RWPE2 (cell line): ENCODE data around the gene TIMM23B.
"Not testable (repeated sequence)": the region's sequence is repeated elsewhere in the genome, so short reads cannot be mapped to it uniquely, and the experiment has no call there.

Experiments
- ATAC-seq: fragments of 200-7000 bp; cut with Tn5 transposase; 3 replicates; pipeline ENCODE4 v1.9.1; 2021; ENCODE audit warnings: low read depth
- DNase-seq: peaks from one replicate; pipeline ENCODE4 v3.0.0-alpha.2; 2020; ENCODE audit warnings: low spot score
- H3K27ac ChIP-seq: fragments of 450-650 bp; 2 replicates; pipeline ENCODE4 v1.5.1; 2017; ENCODE audit warnings: mild to moderate bottlenecking; ENCODE audit not compliant: poor library complexity, severe bottlenecking
- H3K27me3 ChIP-seq: fragments of 250-450 bp; sonication (Bioruptor Pico); 2 replicates; pipeline ENCODE4 v1.5.1; 2021; ENCODE audit warnings: mild to moderate bottlenecking, moderate library complexity; ENCODE audit not compliant: insufficient read depth, poor library complexity, severe bottlenecking
- H3K36me3 ChIP-seq: fragments of 250-450 bp; sonication (Bioruptor Pico); 2 replicates; pipeline ENCODE4 v1.5.1; 2020; ENCODE audit warnings: low read depth, mild to moderate bottlenecking, moderate library complexity
- H3K4me1 ChIP-seq: fragments of 250-450 bp; sonication (Bioruptor Pico); 2 replicates; pipeline ENCODE4 v1.5.1; 2021; ENCODE audit warnings: mild to moderate bottlenecking, moderate library complexity; ENCODE audit not compliant: insufficient read depth, poor library complexity, severe bottlenecking
- H3K4me3 ChIP-seq: fragments of 250-450 bp; sonication (Bioruptor Pico); 2 replicates; pipeline ENCODE4 v1.5.1; 2021; ENCODE audit warnings: mild to moderate bottlenecking, moderate library complexity; ENCODE audit not compliant: severe bottlenecking
- H3K9me3 ChIP-seq: fragments of 250-450 bp; sonication (Bioruptor Pico); 2 replicates; pipeline ENCODE4 v1.5.1; 2021; ENCODE audit warnings: mild to moderate bottlenecking, moderate library complexity; ENCODE audit not compliant: severe bottlenecking

The TIMM23B gene, protein sequence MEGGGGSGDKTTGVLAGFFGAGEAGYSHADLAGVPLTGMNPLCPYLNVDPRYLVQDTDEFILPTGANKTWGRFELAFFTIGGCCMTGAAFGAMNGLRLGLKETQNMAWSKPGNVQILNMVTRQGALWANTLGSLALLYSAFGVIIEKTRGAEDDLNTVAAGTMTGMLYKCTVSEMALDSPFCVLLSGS

DNA sequence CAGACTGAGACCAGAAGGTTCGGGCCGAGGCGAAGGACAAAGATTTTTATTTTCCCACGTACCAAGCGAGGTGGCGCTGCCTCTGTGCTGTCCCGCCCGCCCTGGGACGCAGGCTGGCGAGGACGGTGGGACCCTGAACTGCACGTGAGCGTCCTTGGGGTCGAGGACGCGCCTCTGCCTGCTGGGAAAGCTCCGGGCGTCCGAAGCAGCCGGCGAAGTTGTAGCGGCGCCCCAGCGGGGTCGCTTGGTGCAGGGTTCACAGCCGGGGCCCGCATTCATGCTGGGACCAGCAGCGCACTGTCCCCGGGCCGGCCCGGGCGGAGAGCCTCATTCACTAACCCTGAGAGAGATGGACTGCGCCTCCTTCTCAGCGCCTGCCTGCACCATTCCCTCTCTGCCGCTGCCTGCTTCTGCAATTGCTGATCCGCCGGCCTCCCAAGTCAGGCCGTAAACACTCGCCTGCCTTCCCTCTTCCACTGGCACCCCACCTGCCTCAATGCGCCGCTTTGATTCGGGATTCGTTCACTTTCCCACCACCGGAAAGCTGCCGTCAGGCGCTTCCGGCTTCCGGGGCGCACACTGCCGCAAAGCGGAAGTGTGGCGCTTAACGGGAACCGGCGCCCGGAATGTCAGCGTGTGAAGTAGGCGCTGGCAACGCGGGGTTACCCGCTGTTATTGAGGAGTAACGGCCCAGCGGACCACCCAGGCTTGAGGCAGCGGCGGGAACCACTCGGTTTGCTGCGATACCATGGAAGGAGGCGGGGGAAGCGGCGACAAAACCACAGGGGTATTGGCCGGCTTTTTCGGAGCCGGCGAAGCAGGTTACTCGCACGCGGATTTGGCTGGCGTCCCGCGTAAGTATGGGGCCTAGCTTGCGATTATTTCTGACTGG is at the start of gene TIMM23B, which contains the start of gene PARG:
Gene TIMM23B, plus strand, starts transcription at position 607 of the 892 bp plus-strand sequence. Its CDS starts 142 bp downstream, at position 749.
Gene PARG, minus strand, starts transcription at position 581 of the 892 bp plus-strand sequence. Its CDS starts 302 bp downstream, at position 279.
- not testable (repeated sequence) for H3K4me1 ChIP-seq, H3K27me3 ChIP-seq, H3K36me3 ChIP-seq, H3K9me3 ChIP-seq
- Histone ChIP-seq H3K4me3 (peak within 1 kb of the TSS; percentile 42), H3K27ac (peak within 1 kb of the TSS; percentile 42)
- ATAC-seq (peak; percentile 81), DNase-seq (peak; percentile 72)

DNA sequence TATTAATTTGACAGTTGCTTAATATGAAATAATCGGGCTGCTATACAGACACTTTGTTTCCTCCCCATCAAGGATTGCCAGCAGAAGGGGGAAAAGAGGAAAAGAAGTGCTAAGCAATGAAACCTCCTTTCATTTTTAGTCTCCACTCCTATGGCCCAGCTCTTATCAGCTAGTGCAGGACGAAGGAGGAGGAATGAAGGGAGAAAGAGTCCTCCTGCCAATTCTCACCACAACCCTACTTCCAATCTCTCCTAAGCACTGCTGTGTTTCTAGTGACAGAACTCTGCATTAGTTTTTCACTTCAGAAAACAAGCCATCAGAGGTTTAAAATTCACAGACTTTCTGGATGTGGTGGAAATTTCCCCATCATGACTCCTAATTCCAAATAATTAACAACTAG is 41.9 kb upstream of the TIMM23B start:
- H3K27ac ChIP-seq, H3K4me1 ChIP-seq, H3K27me3 ChIP-seq, DNase-seq, H3K4me3 ChIP-seq, H3K36me3 ChIP-seq, H3K9me3 ChIP-seq, ATAC-seq: not testable (repeated sequence)

DNA sequence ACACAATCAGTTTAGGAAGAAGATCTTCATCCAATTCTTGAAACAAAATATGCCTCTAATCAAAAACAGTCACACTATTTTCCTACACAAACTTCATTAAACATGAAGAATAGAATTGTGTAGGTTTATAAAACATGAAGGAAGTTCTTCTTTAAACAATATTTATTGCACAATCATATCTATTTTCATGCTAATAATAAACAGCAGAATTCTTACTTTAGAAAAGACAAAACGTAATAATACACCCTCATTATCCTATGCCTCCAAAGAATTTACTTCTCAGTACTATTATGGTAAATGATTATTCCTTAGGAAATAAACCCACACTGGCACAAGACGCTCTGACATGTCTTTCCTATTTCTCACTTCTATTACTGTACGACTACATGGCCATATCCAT is 41.4 kb upstream of the TIMM23B start:
- not testable (repeated sequence) for ATAC-seq, H3K9me3 ChIP-seq, DNase-seq, H3K36me3 ChIP-seq, H3K4me3 ChIP-seq, H3K4me1 ChIP-seq, H3K27ac ChIP-seq, H3K27me3 ChIP-seq

DNA sequence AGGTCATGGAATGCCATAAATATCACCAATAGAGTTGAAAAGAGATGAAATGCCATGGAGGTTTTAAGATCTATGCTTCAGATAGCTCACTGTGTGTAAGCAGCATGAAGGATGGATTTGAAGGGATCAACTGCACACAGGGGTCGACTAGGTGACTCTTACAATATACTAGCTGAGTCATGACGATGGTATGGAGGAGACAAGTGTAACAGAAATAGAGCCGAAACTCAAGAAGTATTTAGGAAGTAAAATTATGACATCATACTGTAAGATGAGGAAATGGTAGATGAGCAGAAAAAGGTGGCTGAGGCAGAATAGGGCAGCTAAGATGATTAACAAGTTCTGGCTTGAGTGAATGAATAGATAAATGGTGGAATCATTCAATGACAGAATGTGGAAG is 38.0 kb upstream of the TIMM23B start:
- not testable (repeated sequence) for H3K27ac ChIP-seq, ATAC-seq, H3K36me3 ChIP-seq, H3K27me3 ChIP-seq, H3K4me1 ChIP-seq, H3K4me3 ChIP-seq, DNase-seq, H3K9me3 ChIP-seq

DNA sequence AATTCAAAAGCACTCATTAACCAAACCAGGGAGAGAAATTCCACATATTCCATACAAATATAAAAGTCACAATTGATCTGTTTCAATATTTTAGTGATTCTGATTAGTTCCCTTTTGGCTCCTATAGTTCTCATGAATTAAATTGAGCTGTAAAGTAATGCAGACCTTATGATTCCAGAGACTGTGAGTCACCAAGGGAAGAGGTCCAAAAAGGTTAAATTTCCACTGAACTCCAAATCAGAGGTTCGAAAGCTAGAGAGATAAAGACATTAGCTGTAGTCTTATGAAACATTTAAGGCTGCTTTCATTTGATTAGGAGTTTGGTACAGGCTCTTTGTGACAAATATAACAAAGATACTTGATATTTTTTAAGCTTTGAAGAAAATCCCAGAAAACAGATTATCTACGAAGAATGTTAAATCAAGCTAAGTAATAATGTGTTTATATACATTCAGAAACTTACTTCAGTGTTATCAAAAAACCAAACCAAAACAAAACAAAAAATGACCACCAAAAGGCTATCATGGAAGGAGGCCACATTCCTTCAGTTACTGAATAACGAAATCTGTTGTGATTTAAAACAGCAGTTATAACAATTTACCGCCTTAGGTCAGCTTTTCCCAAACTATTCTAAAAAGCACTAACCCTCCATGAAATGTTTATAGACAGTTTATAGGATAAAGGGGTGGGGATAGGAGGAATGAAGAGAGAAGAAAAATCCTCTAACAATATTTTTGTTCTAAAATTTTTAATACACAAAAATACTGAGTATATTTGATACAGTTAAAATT is 33.4 kb upstream of the TIMM23B start:
- ATAC-seq, H3K4me3 ChIP-seq, H3K9me3 ChIP-seq, H3K4me1 ChIP-seq, DNase-seq, H3K27ac ChIP-seq, H3K36me3 ChIP-seq, H3K27me3 ChIP-seq: not testable (repeated sequence)

DNA sequence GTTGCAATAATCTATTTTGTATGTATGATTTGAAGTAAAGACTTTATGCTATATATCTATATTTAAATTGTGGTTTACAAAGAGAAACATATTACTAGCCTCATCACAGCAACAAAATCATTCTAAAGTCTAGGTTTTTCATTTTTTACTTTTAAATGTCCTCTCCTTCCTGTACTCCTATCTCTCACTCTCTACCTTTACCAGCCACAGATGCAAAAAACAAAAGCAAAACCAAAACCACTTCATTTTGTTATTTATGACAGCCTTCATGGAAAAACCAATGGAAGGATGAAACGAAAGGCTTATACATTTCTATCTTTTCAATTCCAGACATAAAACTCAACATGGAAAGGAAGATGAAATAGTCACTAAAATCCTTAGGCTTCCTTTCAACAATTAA is 31.6 kb upstream of the TIMM23B start:
- H3K9me3 ChIP-seq, H3K27me3 ChIP-seq, ATAC-seq, H3K36me3 ChIP-seq, H3K4me3 ChIP-seq, DNase-seq, H3K27ac ChIP-seq, H3K4me1 ChIP-seq: not testable (repeated sequence)

DNA sequence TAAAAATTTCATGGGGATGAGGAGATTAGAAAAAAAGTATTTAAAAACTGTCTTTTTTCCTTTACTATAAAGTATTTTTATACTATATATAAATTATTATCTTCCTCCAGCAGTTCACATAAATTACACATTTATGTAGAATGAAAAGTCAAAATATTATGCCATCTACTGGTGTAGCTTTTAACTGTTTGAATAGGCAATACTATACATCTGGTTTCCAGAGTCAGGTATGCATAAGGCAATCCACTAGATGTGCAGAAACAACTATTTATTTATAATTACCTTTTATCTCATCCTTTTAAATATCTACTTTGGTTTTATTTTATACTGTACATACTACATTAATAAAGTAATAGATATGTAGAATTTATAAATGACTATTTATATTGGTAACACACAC is 25.4 kb upstream of the TIMM23B start:
- not testable (repeated sequence) for H3K4me1 ChIP-seq, H3K36me3 ChIP-seq, DNase-seq, H3K27me3 ChIP-seq, ATAC-seq, H3K4me3 ChIP-seq, H3K27ac ChIP-seq, H3K9me3 ChIP-seq

DNA sequence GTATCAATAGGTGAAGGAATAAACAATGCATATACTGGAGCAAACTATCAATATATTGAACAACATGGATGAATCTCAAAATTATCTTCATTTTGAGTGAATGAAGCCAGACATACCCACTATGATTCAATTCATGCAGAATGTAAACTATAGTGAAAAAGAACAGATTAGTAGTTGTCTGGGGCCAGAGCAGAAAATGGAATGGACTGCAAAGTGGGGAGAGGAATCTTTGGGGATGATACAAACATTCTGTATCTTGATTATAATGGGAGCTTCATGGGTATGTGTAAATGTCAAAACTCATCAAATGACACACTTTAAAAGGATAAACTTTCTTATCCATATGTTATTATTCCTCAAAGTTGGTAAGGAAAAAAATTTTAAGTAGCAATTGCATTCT is 23.9 kb upstream of the TIMM23B start:
- peaks cover 12% of the 10 kb centered on the region; the same call in 1 of the 2 replicates for H3K36me3 ChIP-seq
- DNase-seq, H3K4me3 ChIP-seq, H3K27ac ChIP-seq, ATAC-seq, H3K27me3 ChIP-seq, H3K4me1 ChIP-seq, H3K9me3 ChIP-seq: not testable (repeated sequence)

DNA sequence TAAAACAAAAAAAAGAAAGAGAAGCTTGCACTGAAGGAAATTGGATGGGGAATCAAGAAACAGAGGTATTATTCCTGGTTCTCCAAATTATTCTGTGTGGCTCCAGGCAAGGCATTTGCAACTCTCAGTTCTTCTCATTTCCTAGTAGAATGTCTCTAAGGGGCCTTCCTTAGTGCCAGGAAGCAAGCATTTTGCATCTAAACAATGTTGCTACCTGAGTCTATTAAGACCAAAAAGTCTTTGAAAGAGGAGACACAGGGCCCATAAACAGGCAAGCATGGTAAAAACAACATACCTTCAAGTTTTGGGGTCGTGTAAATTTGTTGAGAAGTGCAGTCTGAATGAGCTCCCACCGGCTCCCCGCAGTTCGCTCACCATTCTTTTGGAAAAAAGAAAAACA is 19.8 kb upstream of the TIMM23B start:
- not testable (repeated sequence) for H3K4me1 ChIP-seq, DNase-seq, H3K9me3 ChIP-seq, H3K27ac ChIP-seq, H3K4me3 ChIP-seq, H3K27me3 ChIP-seq, ATAC-seq
- H3K36me3 ChIP-seq = peaks cover 12% of the 10 kb centered on the region

DNA sequence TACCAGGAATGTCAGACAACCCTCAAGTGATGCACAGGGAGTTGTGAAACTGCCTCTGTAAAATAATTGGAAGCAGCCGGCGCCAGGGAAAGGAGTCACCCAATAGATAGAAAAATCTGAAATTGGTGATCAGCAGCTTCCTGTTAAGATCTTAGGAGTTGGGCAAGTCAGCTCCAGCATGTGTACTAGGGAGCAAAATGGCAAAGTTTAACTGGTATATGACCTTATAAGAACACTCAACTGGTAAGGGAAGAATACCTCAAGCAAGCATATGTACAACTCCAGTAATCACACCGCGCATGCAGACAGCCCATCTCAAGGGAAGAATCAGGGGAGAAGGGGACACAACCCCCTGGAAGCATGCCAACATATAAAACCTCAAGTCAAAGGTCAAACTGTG is 18.3 kb upstream of the TIMM23B start:
- not testable (repeated sequence) for ATAC-seq, H3K27me3 ChIP-seq, H3K4me3 ChIP-seq, H3K4me1 ChIP-seq, DNase-seq, H3K27ac ChIP-seq, H3K9me3 ChIP-seq
- peaks cover 14% of the 10 kb centered on the region for H3K36me3 ChIP-seq

DNA sequence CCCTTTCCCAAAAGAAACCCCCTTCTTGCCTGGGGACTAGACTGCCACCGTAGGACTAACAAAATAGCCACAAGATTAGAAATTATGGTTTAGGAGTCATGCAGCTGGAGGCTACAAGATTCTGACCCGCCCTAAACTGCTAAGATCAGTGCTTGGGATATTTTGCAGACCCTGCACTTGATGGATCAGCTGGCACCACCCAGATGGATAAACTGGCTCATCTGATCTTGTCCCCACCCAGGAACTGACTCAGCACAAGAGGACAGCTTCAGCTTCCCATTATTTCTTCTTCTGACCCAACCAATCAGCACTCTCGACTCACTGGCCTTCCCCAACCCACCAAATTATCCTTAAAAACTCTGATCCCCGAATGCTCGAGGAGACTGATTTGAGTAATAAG is 10.6 kb upstream of the TIMM23B start:
- not testable (repeated sequence) for H3K27ac ChIP-seq, H3K4me1 ChIP-seq, H3K36me3 ChIP-seq, H3K9me3 ChIP-seq, H3K27me3 ChIP-seq, DNase-seq, ATAC-seq, H3K4me3 ChIP-seq
